Testis (tissue), 2 donors: ENCODE results near the gene CCT6A.
"Not testable (repeated sequence)": the region's sequence is repeated elsewhere in the genome, so short reads cannot be mapped to it uniquely, and the experiment has no call there.

Source experiments
- POLR2A ChIP-seq: fragments of 450-650 bp; IDR thresholded peaks from one replicate; pipeline ENCODE4 v1.6.1; 2017; ENCODE audit warnings: antibody characterized with exemption, mild to moderate bottlenecking, moderate library complexity
- TF ChIP-seq, protein P1 (sequence below), 3 experiments: fragments of 450-650 bp in 2 of 3; fragments of 200-600 bp in 1 of 3; sonication (generic) in 1 of 3; IDR thresholded peaks; one replicate each; pipeline ENCODE4 v1.5.1; 2016 to 2019; ENCODE audit warnings: antibody characterized with exemption in 3 of 3, mild to moderate bottlenecking in 2 of 3, moderate library complexity in 1 of 3

DNA sequence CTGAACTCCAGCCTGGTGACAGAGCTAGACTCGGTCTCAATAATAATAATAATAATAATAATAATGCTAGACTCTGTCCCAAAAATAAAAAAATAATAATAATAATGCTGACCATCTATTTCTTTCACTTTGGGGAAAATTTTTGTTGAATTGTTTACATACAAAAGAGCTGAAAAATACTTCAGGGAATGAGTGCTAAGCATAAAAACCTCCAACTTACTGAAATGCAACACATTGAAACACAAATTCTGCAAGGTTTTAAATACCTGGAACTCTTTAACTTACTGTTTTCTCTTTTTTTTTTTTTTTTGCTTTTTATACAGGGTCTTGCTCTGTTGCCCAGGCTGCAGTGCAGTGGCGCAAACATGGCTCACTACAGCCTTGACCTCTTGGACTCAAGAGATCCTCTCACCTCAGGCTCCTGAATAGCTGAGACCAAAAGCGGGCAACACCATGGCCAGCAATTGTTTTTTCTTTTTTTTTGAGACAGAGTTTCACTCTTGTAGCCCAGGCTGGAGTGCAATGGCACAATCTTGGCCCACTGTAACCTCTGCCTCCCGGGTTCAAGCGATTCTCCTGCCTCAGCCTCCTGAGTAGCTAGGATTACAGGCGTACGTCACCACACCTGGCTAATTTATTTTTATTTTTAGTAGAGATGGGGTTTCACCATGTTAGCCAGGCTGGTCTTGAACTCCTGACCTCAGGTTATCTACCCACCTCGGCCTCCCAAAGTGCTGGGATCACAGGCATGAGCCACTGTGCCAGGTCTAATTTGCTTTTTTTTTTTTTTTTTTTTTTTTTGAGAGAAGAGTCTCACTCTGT is 46.8 kb downstream of the CCT6A start:
- TF ChIP-seq, protein P1, sequence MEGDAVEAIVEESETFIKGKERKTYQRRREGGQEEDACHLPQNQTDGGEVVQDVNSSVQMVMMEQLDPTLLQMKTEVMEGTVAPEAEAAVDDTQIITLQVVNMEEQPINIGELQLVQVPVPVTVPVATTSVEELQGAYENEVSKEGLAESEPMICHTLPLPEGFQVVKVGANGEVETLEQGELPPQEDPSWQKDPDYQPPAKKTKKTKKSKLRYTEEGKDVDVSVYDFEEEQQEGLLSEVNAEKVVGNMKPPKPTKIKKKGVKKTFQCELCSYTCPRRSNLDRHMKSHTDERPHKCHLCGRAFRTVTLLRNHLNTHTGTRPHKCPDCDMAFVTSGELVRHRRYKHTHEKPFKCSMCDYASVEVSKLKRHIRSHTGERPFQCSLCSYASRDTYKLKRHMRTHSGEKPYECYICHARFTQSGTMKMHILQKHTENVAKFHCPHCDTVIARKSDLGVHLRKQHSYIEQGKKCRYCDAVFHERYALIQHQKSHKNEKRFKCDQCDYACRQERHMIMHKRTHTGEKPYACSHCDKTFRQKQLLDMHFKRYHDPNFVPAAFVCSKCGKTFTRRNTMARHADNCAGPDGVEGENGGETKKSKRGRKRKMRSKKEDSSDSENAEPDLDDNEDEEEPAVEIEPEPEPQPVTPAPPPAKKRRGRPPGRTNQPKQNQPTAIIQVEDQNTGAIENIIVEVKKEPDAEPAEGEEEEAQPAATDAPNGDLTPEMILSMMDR (IDR thresholded peaks at IDR 0.05) = not testable (repeated sequence)
- TF ChIP-seq POLR2A = not testable (repeated sequence)
